Thyroid gland (tissue), 4 donors: Measurements from ENCODE around the gene RBMX. TPM values are rescaled to one million over a fixed set of nuclear protein-coding genes. Genes with fewer than 3 reads are reported as not detected.
A peak's percentile ranks its signal among the peaks of the same experiment; 100 is the strongest.
"Not testable (repeated sequence)": the region's sequence is repeated elsewhere in the genome, so short reads cannot be mapped to it uniquely, and the experiment has no call there.

Experiments
- DNase-seq, 2 donors: peaks; one replicate each; pipeline ENCODE4 v3.0.0-alpha.2; 2019
- H3K27ac ChIP-seq, 3 donors: fragments of 200-600 bp; sonication (generic); 1 replicate in 2 of 3; 2 replicates in 1 of 3; pipeline ENCODE4 v1.5.1; 2016 to 2019; ENCODE audit warnings: mild to moderate bottlenecking in 1 of 3, moderate library complexity in 1 of 3
- H3K27me3 ChIP-seq: fragments of 200-600 bp; sonication (generic); one replicate; pipeline ENCODE4 v1.5.1; 2019
- H3K36me3 ChIP-seq, 2 donors: fragments of 200-600 bp; sonication (generic); one replicate each; pipeline ENCODE4 v1.5.1; 2016 to 2019
- H3K4me1 ChIP-seq, 2 donors: fragments of 200-600 bp; sonication (generic); one replicate each; pipeline ENCODE4 v1.5.1; 2017 to 2019
- H3K4me3 ChIP-seq, 3 donors: fragments of 200-600 bp; sonication (generic); replicated peaks in 1 of 3; 1 replicate in 2 of 3; 2 replicates in 1 of 3; pipeline ENCODE4 v1.5.1; 2016; ENCODE audit warnings: mild to moderate bottlenecking in 1 of 3
- H3K9me3 ChIP-seq: fragments of 200-600 bp; sonication (generic); one replicate; pipeline ENCODE4 v1.5.1; 2017
- CTCF ChIP-seq, 6 experiments: fragments of 200-600 bp in 3 of 6; fragments of 450-650 bp in 3 of 6; sonication (generic) in 3 of 6; IDR thresholded peaks; one replicate each; pipeline ENCODE4 v1.5.1; 2016 to 2019; ENCODE audit warnings: antibody characterized with exemption in 6 of 6, mild to moderate bottlenecking in 2 of 6, inconsistent platforms in 1 of 6, moderate library complexity in 1 of 6
- POLR2A ChIP-seq, 2 donors: fragments of 450-650 bp; IDR thresholded peaks; one replicate each; pipeline ENCODE4 v1.6.1; 2017; ENCODE audit warnings: antibody characterized with exemption in 2 of 2, mild to moderate bottlenecking in 2 of 2, moderate library complexity in 1 of 2
- WGBS, 2 donors: methylation state at CpG; one replicate each; pipeline ENCODE4 v1.1.5; 2017; 5-methylcytosine and 5-hydroxymethylcytosine counted together
- intact Hi-C: fragments of 100-400 bp; cut with DNase I; formaldehyde crosslinking; loops from one replicate; pipeline ENCODE4 v1.15.1; 2023
- total RNA-seq, 4 donors: library from RNA; depleted of rRNA; stranded (reverse); fragments of >200 nt; gene quantifications; one replicate each; pipeline ENCODE4 v1.2.3, GENCODE V29; 2016

RBMX gene
- total RNA-seq, 4 donors from 2014 or later: 205 to 361 (median 236) TPM

- peaks cover 22 to 39% of the 10 kb centered on the region in 2 donors for H3K36me3 ChIP-seq
- no peaks in the 10 kb centered on the region for H3K27me3 ChIP-seq
- TF ChIP-seq POLR2A (IDR thresholded peaks at IDR 0.05): no peak
- no peak for TF ChIP-seq CTCF (IDR thresholded peaks at IDR 0.05)
- intact Hi-C loops: no loop called here
- H3K4me3 ChIP-seq: peak overlapping the region in 1 of 3 donors; percentile 69
- no peaks in the 10 kb centered on the region for H3K9me3 ChIP-seq
- H3K4me1 ChIP-seq: no peaks in the 10 kb centered on the region
- peak in 1 of 2 donors; percentile 10 for DNase-seq
- H3K27ac ChIP-seq: no peak overlapping the region
- WGBS, 2 donors: 31 to 40% methylated on average over 10 of the region's 11 CpGs
Measured at GRCh38 chrX:136878423-136878822, 2.1 kb downstream of the RBMX start.

GRCh38 chrX:136874114-136874513 lies 6.4 kb downstream of the RBMX start:
- 84 to 86% methylated on average over 14 to 15 of the region's 15 CpGs for WGBS, 2 donors
- intact Hi-C loops, H3K4me3 ChIP-seq, H3K4me1 ChIP-seq, H3K9me3 ChIP-seq, H3K27ac ChIP-seq, H3K27me3 ChIP-seq, DNase-seq: not testable (repeated sequence)
- H3K36me3 ChIP-seq: peaks cover 35 to 54% of the 10 kb centered on the region in 2 donors

- intact Hi-C loops, H3K4me3 ChIP-seq, H3K4me1 ChIP-seq, H3K9me3 ChIP-seq, H3K27ac ChIP-seq, H3K27me3 ChIP-seq, DNase-seq: not testable (repeated sequence)
- H3K36me3 ChIP-seq: peaks cover 35 to 61% of the 10 kb centered on the region in 2 donors
- WGBS, 2 donors: 91 to 96% methylated on average over 2 of the region's 2 CpGs
Measured at GRCh38 chrX:136873210-136873609, 7.3 kb downstream of the RBMX start.

- TF ChIP-seq CTCF (IDR thresholded peaks at IDR 0.05) (no peak), POLR2A (IDR thresholded peaks at IDR 0.05) (no peak)
Measured at GRCh38 chrX:136872091-136872700, 8.3 kb downstream of the RBMX start.

GRCh38 chrX:136870064-136870463 lies 10.5 kb downstream of the RBMX start:
- H3K36me3 ChIP-seq: peaks cover 18 to 38% of the 10 kb centered on the region in 2 donors

More at GRCh38 chrX:136872091-136872700, 8.3 kb downstream of the RBMX start:
- no peak for DNase-seq
- WGBS, 2 donors: 90 to 92% methylated on average over 5 of the region's 5 CpGs
- no peak overlapping the region for H3K4me3 ChIP-seq
- intact Hi-C loops: no loop called here
- no peaks in the 10 kb centered on the region for H3K4me1 ChIP-seq
- H3K9me3 ChIP-seq: no peaks in the 10 kb centered on the region
- no peaks in the 10 kb centered on the region for H3K27me3 ChIP-seq
- H3K27ac ChIP-seq: no peak overlapping the region
- H3K36me3 ChIP-seq: peaks cover 34 to 56% of the 10 kb centered on the region in 2 donors

More at GRCh38 chrX:136870064-136870463, 10.5 kb downstream of the RBMX start:
- Histone ChIP-seq H3K27me3 (no peaks in the 10 kb centered on the region), H3K4me1 (no peaks in the 10 kb centered on the region), H3K27ac (no peak overlapping the region), H3K9me3 (no peaks in the 10 kb centered on the region), H3K4me3 (no peak overlapping the region)
- intact Hi-C loops: no loop called here
- 93 to 100% methylated on average over 1 of the region's 1 CpG for WGBS, 2 donors
- no peak for DNase-seq
- TF ChIP-seq POLR2A (IDR thresholded peaks at IDR 0.05): no peak
- TF ChIP-seq CTCF (IDR thresholded peaks at IDR 0.05): no peak
